Ectodermal cell (in vitro differentiated cells): Measurements from ENCODE around the gene POU2F1.

Experiments
- H3K27ac ChIP-seq: 2 replicates; pipeline ENCODE4 v1.7.0; 2013; ENCODE audit warnings: mild to moderate bottlenecking, low read depth, low read length; ENCODE audit not compliant: insufficient read depth, poor library complexity, severe bottlenecking
- H3K27me3 ChIP-seq: 2 replicates; pipeline ENCODE4 v1.7.0; 2013; ENCODE audit warnings: mild to moderate bottlenecking, low read length; ENCODE audit not compliant: insufficient read depth, control insufficient read depth, poor library complexity, severe bottlenecking
- H3K36me3 ChIP-seq: one replicate; pipeline ENCODE4 v1.7.0; 2013; ENCODE audit warnings: low read length; ENCODE audit not compliant: control insufficient read depth, insufficient read depth
- H3K4me1 ChIP-seq: one replicate; pipeline ENCODE4 v1.7.0; 2013; ENCODE audit warnings: low read length; ENCODE audit not compliant: control insufficient read depth, insufficient read depth
- H3K4me3 ChIP-seq: 2 replicates; pipeline ENCODE4 v1.7.0; 2013; ENCODE audit warnings: low read depth, low read length, control low read depth; ENCODE audit not compliant: insufficient read depth
- H3K9me3 ChIP-seq: 2 replicates; pipeline ENCODE4 v1.7.0; 2013; ENCODE audit warnings: mild to moderate bottlenecking, low read length, moderate library complexity; ENCODE audit not compliant: control insufficient read depth
- WGBS, 2 experiments: methylation state at CpG; one replicate each; pipeline ENCODE4 v1.1.7; 2013; ENCODE audit warnings: missing lambda C conversion rate in 2 of 2; 5-methylcytosine and 5-hydroxymethylcytosine counted together

The POU2F1 gene

GRCh38 chr1:167186771-167187170 lies 33.9 kb upstream of the POU2F1 start:
- Histone ChIP-seq H3K4me3 (no peak overlapping the region), H3K4me1 (no peaks in the 10 kb centered on the region), H3K36me3 (no peaks in the 10 kb centered on the region), H3K9me3 (no peaks in the 10 kb centered on the region), H3K27ac (no peak overlapping the region), H3K27me3 (no peaks in the 10 kb centered on the region)
- 94 to 99% methylated on average over 2 of the region's 2 CpGs for WGBS, 2 experiments

GRCh38 chr1:167190747-167191237 lies 29.9 kb upstream of the POU2F1 start:
- no peaks in the 10 kb centered on the region for H3K27me3 ChIP-seq
- H3K9me3 ChIP-seq: no peaks in the 10 kb centered on the region
- WGBS, 2 experiments: 87 to 95% methylated on average over 9 of the region's 9 CpGs
- no peak overlapping the region for H3K27ac ChIP-seq
- no peaks in the 10 kb centered on the region for H3K36me3 ChIP-seq
- H3K4me3 ChIP-seq: no peak overlapping the region
- no peaks in the 10 kb centered on the region for H3K4me1 ChIP-seq

- Histone ChIP-seq H3K27ac (no peak overlapping the region), H3K27me3 (no peaks in the 10 kb centered on the region), H3K4me3 (no peak overlapping the region), H3K9me3 (no peaks in the 10 kb centered on the region), H3K36me3 (no peaks in the 10 kb centered on the region), H3K4me1 (peaks cover 6% of the 10 kb centered on the region)
- 81 to 94% methylated on average over 1 of the region's 1 CpG for WGBS, 2 experiments
Measured at GRCh38 chr1:167191958-167192357, 28.7 kb upstream of the POU2F1 start.

- Histone ChIP-seq H3K27me3 (no peaks in the 10 kb centered on the region), H3K9me3 (no peaks in the 10 kb centered on the region), H3K4me1 (peaks cover 6% of the 10 kb centered on the region), H3K36me3 (no peaks in the 10 kb centered on the region), H3K4me3 (no peak overlapping the region), H3K27ac (no peak overlapping the region)
- 86 to 100% methylated on average over 1 to 3 of the region's 3 CpGs for WGBS, 2 experiments
Measured at GRCh38 chr1:167194182-167194581, 26.5 kb upstream of the POU2F1 start.

- Histone ChIP-seq H3K27me3 (no peaks in the 10 kb centered on the region), H3K27ac (no peak overlapping the region), H3K4me1 (peaks cover 6% of the 10 kb centered on the region), H3K36me3 (no peaks in the 10 kb centered on the region), H3K4me3 (no peak overlapping the region), H3K9me3 (no peaks in the 10 kb centered on the region)
Measured at GRCh38 chr1:167196166-167196565, 24.5 kb upstream of the POU2F1 start.

GRCh38 chr1:167197236-167197635 lies 23.4 kb upstream of the POU2F1 start:
- Histone ChIP-seq H3K27me3 (no peaks in the 10 kb centered on the region), H3K4me1 (peaks cover 6% of the 10 kb centered on the region)
- 0% methylated on average over 1 of the region's 1 CpG; no CpG with 5 or more reads in 1 of the 2 experiments for WGBS, 2 experiments

GRCh38 chr1:167197692-167198091 lies 23.0 kb upstream of the POU2F1 start:
- H3K27me3 ChIP-seq: no peaks in the 10 kb centered on the region
- WGBS, 2 experiments: 94% methylated on average over 4 of the region's 4 CpGs

More at GRCh38 chr1:167197236-167197635, 23.4 kb upstream of the POU2F1 start:
- Histone ChIP-seq H3K27ac (no peak overlapping the region), H3K4me3 (no peak overlapping the region), H3K9me3 (no peaks in the 10 kb centered on the region), H3K36me3 (no peaks in the 10 kb centered on the region)

GRCh38 chr1:167198518-167199133 lies 22.1 kb upstream of the POU2F1 start:
- no peaks in the 10 kb centered on the region for H3K27me3 ChIP-seq
- WGBS, 2 experiments: 52 to 69% methylated on average over 5 of the region's 5 CpGs
- no peaks in the 10 kb centered on the region for H3K9me3 ChIP-seq
- H3K36me3 ChIP-seq: no peaks in the 10 kb centered on the region
- no peak overlapping the region for H3K4me3 ChIP-seq
- peaks cover 6% of the 10 kb centered on the region for H3K4me1 ChIP-seq
- H3K27ac ChIP-seq: no peak overlapping the region

More at GRCh38 chr1:167197692-167198091, 23.0 kb upstream of the POU2F1 start:
- H3K4me1 ChIP-seq: peaks cover 6% of the 10 kb centered on the region
- H3K27ac ChIP-seq: no peak overlapping the region
- H3K36me3 ChIP-seq: no peaks in the 10 kb centered on the region
- no peaks in the 10 kb centered on the region for H3K9me3 ChIP-seq
- H3K4me3 ChIP-seq: no peak overlapping the region

GRCh38 chr1:167199656-167200055 lies 21.0 kb upstream of the POU2F1 start:
- WGBS, 2 experiments: 92 to 94% methylated on average over 1 to 2 of the region's 2 CpGs
- no peaks in the 10 kb centered on the region for H3K27me3 ChIP-seq
- H3K4me3 ChIP-seq: no peak overlapping the region
- H3K9me3 ChIP-seq: no peaks in the 10 kb centered on the region
- H3K36me3 ChIP-seq: no peaks in the 10 kb centered on the region
- H3K4me1 ChIP-seq: peaks cover 6% of the 10 kb centered on the region
- H3K27ac ChIP-seq: no peak overlapping the region

- no peaks in the 10 kb centered on the region for H3K27me3 ChIP-seq
- no peaks in the 10 kb centered on the region for H3K36me3 ChIP-seq
- 91 to 95% methylated on average over 3 of the region's 4 CpGs for WGBS, 2 experiments
- H3K4me1 ChIP-seq: peaks cover 6% of the 10 kb centered on the region
- H3K9me3 ChIP-seq: no peaks in the 10 kb centered on the region
- H3K27ac ChIP-seq: no peak overlapping the region
- H3K4me3 ChIP-seq: no peak overlapping the region
Measured at GRCh38 chr1:167200272-167200671, 20.4 kb upstream of the POU2F1 start.
